Neural progenitor cell (in vitro differentiated cells): ENCODE results near the gene INPP5E. TPM values are rescaled to one million over a fixed set of nuclear protein-coding genes. Genes with fewer than 3 reads are reported as not detected.

Source experiments
- DNase-seq: peaks from one replicate; pipeline ENCODE4 v3.0.0-alpha.2; 2016; ENCODE audit warnings: low spot score
- H2AFZ ChIP-seq: fragments of 200-600 bp; sonication (generic); replicated peaks from 2 replicates; pipeline ENCODE4 v1.6.1; 2016; ENCODE audit warnings: antibody characterized with exemption
- H3F3A ChIP-seq: fragments of 200-600 bp; sonication (generic); 2 replicates; pipeline ENCODE4 v1.6.1; 2016; ENCODE audit warnings: antibody characterized with exemption, low read depth
- H3K27ac ChIP-seq: fragments of 200-600 bp; sonication (generic); 2 replicates; pipeline ENCODE4 v1.5.1; 2016; ENCODE audit warnings: mild to moderate bottlenecking
- H3K27me3 ChIP-seq: fragments of 200-600 bp; sonication (generic); 2 replicates; pipeline ENCODE4 v1.6.1; 2016; ENCODE audit warnings: mild to moderate bottlenecking, moderate library complexity
- H3K36me3 ChIP-seq: fragments of 200-600 bp; sonication (generic); 2 replicates; pipeline ENCODE4 v1.5.1; 2016
- H3K4me1 ChIP-seq: fragments of 200-600 bp; sonication (generic); 2 replicates; pipeline ENCODE4 v1.6.1; 2016; ENCODE audit warnings: mixed run types
- H3K4me2 ChIP-seq: fragments of 200-600 bp; sonication (generic); 2 replicates; pipeline ENCODE4 v1.6.1; 2016
- H3K4me3 ChIP-seq: fragments of 200-600 bp; sonication (generic); 2 replicates; pipeline ENCODE4 v1.5.1; 2016
- H3K79me2 ChIP-seq: fragments of 200-600 bp; sonication (generic); 2 replicates; pipeline ENCODE4 v1.6.1; 2016; ENCODE audit warnings: low read depth
- H3K9ac ChIP-seq: fragments of 200-600 bp; sonication (generic); 2 replicates; pipeline ENCODE4 v1.6.1; 2016
- H3K9me3 ChIP-seq: fragments of 200-600 bp; sonication (generic); 2 replicates; pipeline ENCODE4 v1.5.1; 2016; ENCODE audit warnings: low read depth
- H4K20me1 ChIP-seq: fragments of 200-600 bp; sonication (generic); 2 replicates; pipeline ENCODE4 v1.6.1; 2016; ENCODE audit warnings: low read depth
- H3K27ac Mint-ChIP-seq: 3 replicates; pipeline ENCODE4 v1.8.0; 2021; ENCODE audit warnings: mixed read lengths
- H3K27me3 Mint-ChIP-seq: 2 replicates; pipeline ENCODE4 v1.8.0; 2022; ENCODE audit warnings: low read depth, mild to moderate bottlenecking, inconsistent platforms, moderate library complexity, mixed read lengths; ENCODE audit not compliant: insufficient read depth
- H3K36me3 Mint-ChIP-seq: 3 replicates; pipeline ENCODE4 v1.8.0; 2021; ENCODE audit warnings: mixed read lengths
- H3K4me1 Mint-ChIP-seq: 3 replicates; pipeline ENCODE4 v1.8.0; 2021; ENCODE audit warnings: mixed read lengths
- H3K4me3 Mint-ChIP-seq: 3 replicates; pipeline ENCODE4 v1.8.0; 2021; ENCODE audit warnings: mild to moderate bottlenecking, moderate library complexity, mixed read lengths
- H3K9me3 Mint-ChIP-seq: 3 replicates; pipeline ENCODE4 v1.8.0; 2020; ENCODE audit warnings: mixed read lengths
- CTCF ChIP-seq: fragments of 200-600 bp; sonication (generic); IDR thresholded peaks from 2 replicates; pipeline ENCODE4 v1.5.1; 2017; ENCODE audit warnings: antibody characterized with exemption, mild to moderate bottlenecking
- EZH2 ChIP-seq: fragments of 200-600 bp; sonication (generic); IDR thresholded peaks from 2 replicates; pipeline ENCODE4 v1.6.1; 2017; ENCODE audit warnings: antibody characterized with exemption, mild to moderate bottlenecking, moderate library complexity
- EZH2phosphoT487 ChIP-seq: fragments of 200-600 bp; sonication (generic); IDR thresholded peaks from 2 replicates; pipeline ENCODE4 v1.6.1; 2017; ENCODE audit warnings: antibody characterized with exemption
- total RNA-seq: library from RNA; depleted of rRNA; stranded (reverse); fragments of >200 nt; gene quantifications from 2 replicates; pipeline ENCODE4 v1.2.3, GENCODE V29; 2015; ENCODE audit warnings: low replicate concordance

INPP5E gene
- total RNA-seq, 1 donor from 2014 or later, result 8.8 TPM

- Mint-ChIP-seq H3K4me1 (peaks cover 12% of the 10 kb centered on the region), H3K27me3 (peaks cover 1% of the 10 kb centered on the region), H3K27ac (no peak overlapping the region), H3K36me3 (peaks cover 11% of the 10 kb centered on the region), H3K4me3 (peak overlapping the region; percentile 43), H3K9me3 (no peaks in the 10 kb centered on the region)
- no peak for DNase-seq
- Histone ChIP-seq H3K4me3 (no peak overlapping the region), H3K9me3 (no peaks in the 10 kb centered on the region), H3F3A (peaks cover 9% of the 10 kb centered on the region), H3K4me1 (no peaks in the 10 kb centered on the region), H3K27ac (no peak overlapping the region), H3K4me2 (no peak overlapping the region), H3K79me2 (peaks cover 24% of the 10 kb centered on the region), H4K20me1 (peaks cover 20% of the 10 kb centered on the region), H2AFZ (no peak overlapping the region), H3K9ac (no peak overlapping the region), H3K36me3 (no peaks in the 10 kb centered on the region), H3K27me3 (no peaks in the 10 kb centered on the region)
- no peak for TF ChIP-seq EZH2
These were observed 43.5 kb downstream of the INPP5E start for GRCh38 chr9:136396219-136396515.

GRCh38 chr9:136395345-136396218 lies 44.1 kb downstream of the INPP5E start:
- peaks cover 11% of the 10 kb centered on the region for H3K36me3 Mint-ChIP-seq
- H3K79me2 ChIP-seq, result peaks cover 24% of the 10 kb centered on the region
- no peak for DNase-seq
- no peaks in the 10 kb centered on the region for H3K27me3 ChIP-seq
- peaks cover 12% of the 10 kb centered on the region for H3K4me1 Mint-ChIP-seq
- no peaks in the 10 kb centered on the region for H3K4me1 ChIP-seq
- H3K4me2 ChIP-seq, result no peak overlapping the region
- peaks cover 20% of the 10 kb centered on the region for H4K20me1 ChIP-seq
- peak overlapping the region; percentile 43 for H3K4me3 Mint-ChIP-seq
- no peaks in the 10 kb centered on the region for H3K9me3 ChIP-seq
- H3K36me3 ChIP-seq, result no peaks in the 10 kb centered on the region
- TF ChIP-seq CTCF (no peak), EZH2phosphoT487 (no peak), EZH2 (no peak)
- H3F3A ChIP-seq, result peaks cover 5% of the 10 kb centered on the region
- H3K9ac ChIP-seq, result no peak overlapping the region
- H3K4me3 ChIP-seq, result no peak overlapping the region
- no peak overlapping the region for H3K27ac ChIP-seq
- H3K27ac Mint-ChIP-seq, result no peak overlapping the region
- no peaks in the 10 kb centered on the region for H3K9me3 Mint-ChIP-seq
- no peak overlapping the region for H2AFZ ChIP-seq
- no peaks in the 10 kb centered on the region for H3K27me3 Mint-ChIP-seq

- peaks cover 24% of the 10 kb centered on the region for H3K79me2 ChIP-seq
- H3K4me2 ChIP-seq, result no peak overlapping the region
- Mint-ChIP-seq H3K27me3 (no peaks in the 10 kb centered on the region), H3K9me3 (no peaks in the 10 kb centered on the region), H3K36me3 (peaks cover 11% of the 10 kb centered on the region), H3K27ac (no peak overlapping the region), H3K4me1 (peaks cover 12% of the 10 kb centered on the region), H3K4me3 (no peak overlapping the region)
- TF ChIP-seq EZH2phosphoT487, result no peak
- TF ChIP-seq CTCF, result no peak
- TF ChIP-seq EZH2, result no peak
- no peak overlapping the region for H3K27ac ChIP-seq
- DNase-seq, result no peak
- no peak overlapping the region for H3K4me3 ChIP-seq
- H2AFZ ChIP-seq, result no peak overlapping the region
- H3K27me3 ChIP-seq, result no peaks in the 10 kb centered on the region
- no peaks in the 10 kb centered on the region for H3K9me3 ChIP-seq
- H3F3A ChIP-seq, result no peaks in the 10 kb centered on the region
- H3K36me3 ChIP-seq, result no peaks in the 10 kb centered on the region
- no peaks in the 10 kb centered on the region for H3K4me1 ChIP-seq
- H3K9ac ChIP-seq, result no peak overlapping the region
- H4K20me1 ChIP-seq, result peaks cover 20% of the 10 kb centered on the region
These were observed 44.7 kb downstream of the INPP5E start for GRCh38 chr9:136395020-136395340.

- no peak overlapping the region for H3K27ac Mint-ChIP-seq
- Histone ChIP-seq H2AFZ (no peak overlapping the region), H3K9ac (no peak overlapping the region), H3K9me3 (no peaks in the 10 kb centered on the region), H3K27me3 (no peaks in the 10 kb centered on the region), H3K36me3 (no peaks in the 10 kb centered on the region), H3K4me1 (no peaks in the 10 kb centered on the region), H3F3A (no peaks in the 10 kb centered on the region), H4K20me1 (peaks cover 19% of the 10 kb centered on the region), H3K4me3 (no peak overlapping the region), H3K27ac (no peak overlapping the region), H3K4me2 (no peak overlapping the region), H3K79me2 (peaks cover 19% of the 10 kb centered on the region)
- H3K4me1 Mint-ChIP-seq, result peaks cover 12% of the 10 kb centered on the region
- H3K27me3 Mint-ChIP-seq, result no peaks in the 10 kb centered on the region
- H3K4me3 Mint-ChIP-seq, result no peak overlapping the region
- no peak for DNase-seq
- TF ChIP-seq CTCF (no peak), EZH2phosphoT487 (no peak), EZH2 (no peak)
- no peaks in the 10 kb centered on the region for H3K9me3 Mint-ChIP-seq
- H3K36me3 Mint-ChIP-seq, result peaks cover 14% of the 10 kb centered on the region
These were observed 45.2 kb downstream of the INPP5E start for GRCh38 chr9:136394312-136395019.
